HepG2 (cell line): ENCODE measurements around the gene SLC9B2. TPM values are rescaled to one million over a fixed set of nuclear protein-coding genes. Genes with fewer than 3 reads are reported as not detected.
A peak's percentile ranks its signal among the peaks of the same experiment; 100 is the strongest.

Source experiments
- ESRRA ChIP-seq: sonication (generic); formaldehyde crosslinking; IDR thresholded peaks from 2 replicates; pipeline ENCODE4 v1.5.1; 2020; ENCODE audit warnings: mild to moderate bottlenecking, low read depth, missing genetic modification reagents
- EZH2 ChIP-seq: conservative IDR thresholded peaks from 2 replicates; pipeline ENCODE4 v1.6.1; 2012; ENCODE audit warnings: mild to moderate bottlenecking, low read depth, low read length, moderate library complexity
- FOXA1 ChIP-seq, 2 experiments: fragments of 450-650 bp in 1 of 2; sonication (generic) in 1 of 2; formaldehyde crosslinking in 1 of 2; IDR thresholded peaks; 2 replicates each; pipeline versions ENCODE4 v1.4.0 to v1.6.1; 2016 to 2020; ENCODE audit warnings: missing genetic modification reagents in 1 of 2
- HHEX ChIP-seq: IDR thresholded peaks from 2 replicates; pipeline ENCODE4 v1.6.1; 2016; ENCODE audit warnings: control low read depth
- HMGA1 ChIP-seq: sonication (generic); formaldehyde crosslinking; conservative IDR thresholded peaks from 2 replicates; pipeline ENCODE4 v1.4.0; 2020; ENCODE audit warnings: missing genetic modification reagents
- KLF11 ChIP-seq: IDR thresholded peaks from 2 replicates; pipeline ENCODE4 v1.6.1; 2016; ENCODE audit warnings: missing compliant biosample characterization
- MYC ChIP-seq: sonication (generic); formaldehyde crosslinking; IDR thresholded peaks from 2 replicates; pipeline ENCODE4 v1.9.0; 2021; ENCODE audit warnings: missing genetic modification reagents, borderline replicate concordance
- MYNN ChIP-seq: sonication (generic); formaldehyde crosslinking; IDR thresholded peaks from 2 replicates; pipeline ENCODE4 v1.4.0; 2020; ENCODE audit warnings: mild to moderate bottlenecking, low read depth, missing genetic modification reagents
- REXO4 ChIP-seq: sonication (generic); formaldehyde crosslinking; IDR thresholded peaks from 2 replicates; pipeline ENCODE4 v1.8.0; 2022; ENCODE audit warnings: missing genetic modification reagents, mild to moderate bottlenecking, borderline replicate concordance
- RXRA ChIP-seq: sonication (generic); formaldehyde crosslinking; IDR thresholded peaks from 2 replicates; pipeline ENCODE4 v1.5.1; 2020; ENCODE audit warnings: missing genetic modification reagents
- SIN3A ChIP-seq: IDR thresholded peaks from 2 replicates; pipeline ENCODE4 v1.6.1; 2011; ENCODE audit warnings: low read depth, mild to moderate bottlenecking, control low read depth, low read length, borderline replicate concordance
- SIX1 ChIP-seq: sonication (generic); formaldehyde crosslinking; IDR thresholded peaks from 2 replicates; pipeline ENCODE4 v1.4.0; 2020; ENCODE audit warnings: missing genetic modification reagents, borderline replicate concordance
- ZBTB1 ChIP-seq: sonication (generic); formaldehyde crosslinking; IDR thresholded peaks from 2 replicates; pipeline ENCODE4 v1.4.0; 2020; ENCODE audit warnings: missing genetic modification reagents, borderline replicate concordance
- ZNF143 ChIP-seq: sonication (generic); formaldehyde crosslinking; IDR thresholded peaks from 2 replicates; pipeline ENCODE4 v1.4.0; 2020; ENCODE audit warnings: missing genetic modification reagents
- ZNF670 ChIP-seq: sonication (generic); formaldehyde crosslinking; IDR thresholded peaks from 2 replicates; pipeline ENCODE4 v1.8.0; 2022; ENCODE audit warnings: mild to moderate bottlenecking, missing genetic modification reagents, borderline replicate concordance
- ZNF850 ChIP-seq: sonication (generic); formaldehyde crosslinking; conservative IDR thresholded peaks from 2 replicates; pipeline ENCODE4 v1.9.0; 2021; ENCODE audit warnings: mild to moderate bottlenecking, missing genetic modification reagents
- ZNF878 ChIP-seq: sonication (generic); formaldehyde crosslinking; IDR thresholded peaks from 2 replicates; pipeline ENCODE4 v1.8.1; 2023; ENCODE audit warnings: mild to moderate bottlenecking, missing genetic modification reagents, moderate library complexity
- polyA plus RNA-seq, 8 experiments: library from polyadenylated mRNA; depleted of rRNA in 3 of 8; stranded (reverse) in 7 of 8; unstranded in 1 of 8; fragments of >200 nt; fragmentation: Illumina TruSeq in 4 of 8; extraction: Trizol in 4 of 8; gene quantifications; 2 replicates each; pipeline versions ENCODE4 v1.2.1 to v1.2.3, GENCODE V29; 2011 to 2016; ENCODE audit warnings: low read depth in 4 of 8, missing spikeins in 1 of 8, mixed read lengths in 1 of 8; ENCODE audit not compliant: insufficient read depth in 1 of 8
- total RNA-seq, 5 experiments: library from RNA; depleted of rRNA; stranded (reverse); fragments of >200 nt; fragmentation: Illumina TruSeq; extraction: Trizol; gene quantifications; 2 replicates each; pipeline ENCODE4 v1.2.3, GENCODE V29; 2016; ENCODE audit warnings: low read depth in 1 of 5
- TF ChIP-seq, protein P1 (sequence below): sonication (generic); formaldehyde crosslinking; IDR thresholded peaks from 2 replicates; pipeline ENCODE4 v1.8.0; 2022; ENCODE audit warnings: missing genetic modification reagents, mild to moderate bottlenecking, inconsistent platforms, borderline replicate concordance
- TF ChIP-seq, protein P2 (sequence below): sonication (generic); formaldehyde crosslinking; IDR thresholded peaks from 2 replicates; pipeline ENCODE4 v1.5.0; 2020; ENCODE audit warnings: missing genetic modification reagents, mild to moderate bottlenecking, borderline replicate concordance
- TF ChIP-seq, protein P3 (sequence below): sonication (generic); formaldehyde crosslinking; IDR thresholded peaks from 2 replicates; pipeline ENCODE4 v1.8.0; 2022; ENCODE audit warnings: mild to moderate bottlenecking, missing genetic modification reagents; ENCODE audit not compliant: insufficient replicate concordance
- TF ChIP-seq, protein P4 (sequence below): sonication (generic); formaldehyde crosslinking; IDR thresholded peaks from 2 replicates; pipeline ENCODE4 v1.5.0; 2020; ENCODE audit warnings: mild to moderate bottlenecking, missing genetic modification reagents

The SLC9B2 gene
- total and polyA plus RNA-seq, 2 of the 13 experiments (the other 11 are each of a cell fraction or from before 2014, with no cell fraction given) = 23.5 to 38.5 TPM

DNA sequence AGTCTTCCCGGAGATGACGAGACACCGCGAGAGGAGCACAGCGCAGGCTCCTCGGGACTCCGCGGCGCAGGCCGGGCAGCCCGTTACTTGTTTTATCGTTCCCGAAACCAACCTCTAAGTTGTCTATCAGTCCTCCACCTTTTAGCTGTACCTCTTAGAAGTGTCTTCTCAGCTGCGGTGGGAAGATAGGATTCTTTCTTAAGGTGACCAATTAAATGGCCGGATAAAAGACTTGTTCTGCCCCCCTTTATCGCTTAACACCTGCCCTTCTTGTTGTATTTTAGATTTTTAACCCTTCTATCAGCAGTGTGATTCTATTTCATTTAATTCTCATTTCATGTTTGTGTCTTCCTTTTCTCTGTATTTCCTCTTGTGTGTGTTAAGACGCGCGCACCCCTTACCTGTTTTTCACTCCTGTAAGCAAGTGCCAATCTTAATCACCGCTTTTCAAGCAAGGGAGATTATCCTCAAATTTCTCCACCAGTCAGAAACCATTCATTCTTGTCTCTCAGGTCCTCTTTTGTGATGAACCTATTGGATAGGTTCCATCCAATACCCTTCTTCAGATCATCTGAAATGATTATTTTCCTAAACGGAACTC lies at the start of gene SLC9B2 (continued):
- TF ChIP-seq EZH2 = no peak
- no peak for TF ChIP-seq ZNF850 (CRISPR knock-in tag)
- TF ChIP-seq, protein P1, sequence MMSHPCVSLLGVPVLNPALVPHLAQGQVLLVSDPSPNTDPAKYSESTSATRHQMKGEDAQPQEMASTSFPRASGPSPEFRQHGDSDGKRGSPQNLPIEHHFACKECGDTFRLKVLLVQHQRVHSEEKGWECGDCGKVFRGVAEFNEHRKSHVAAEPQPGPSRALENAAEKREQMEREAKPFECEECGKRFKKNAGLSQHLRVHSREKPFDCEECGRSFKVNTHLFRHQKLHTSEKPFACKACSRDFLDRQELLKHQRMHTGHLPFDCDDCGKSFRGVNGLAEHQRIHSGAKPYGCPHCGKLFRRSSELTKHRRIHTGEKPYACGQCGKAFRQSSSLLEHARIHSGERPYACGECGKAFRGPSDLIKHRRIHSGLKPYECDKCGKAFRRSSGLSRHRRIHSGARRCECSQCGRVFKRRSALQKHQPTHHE (CRISPR knock-in tag) = 0 out of 2 replicates have a peak, but pooled peaks have one; percentile 1
- 0 out of 2 replicates have a peak, but pooled peaks have one; percentile 63 for TF ChIP-seq ZNF878 (CRISPR knock-in tag)
- no peak for TF ChIP-seq FOXA1 (IDR thresholded peaks at IDR 0.05)
- no peak for TF ChIP-seq FOXA1 (CRISPR knock-in tag; IDR thresholded peaks at IDR 0.05)
- TF ChIP-seq MYC (CRISPR knock-in tag) = no peak
- no peak for TF ChIP-seq MYNN
- TF ChIP-seq ZNF670 (CRISPR knock-in tag) = peak; percentile 19; the same call in 1 of the 2 replicates
- no peak for TF ChIP-seq REXO4 (CRISPR knock-in tag)
- TF ChIP-seq ESRRA (CRISPR knock-in tag) = no peak; the same call in 1 of the 2 replicates
- no peak for TF ChIP-seq ZBTB1 (CRISPR knock-in tag)
- no peak for TF ChIP-seq HMGA1 (CRISPR knock-in tag)
- no peak for TF ChIP-seq HHEX (CRISPR knock-in tag)
- TF ChIP-seq SIN3A = 0 out of 2 replicates have a peak, but pooled peaks have one; percentile 21
- no peak for TF ChIP-seq KLF11 (CRISPR knock-in tag)
- TF ChIP-seq, protein P2, sequence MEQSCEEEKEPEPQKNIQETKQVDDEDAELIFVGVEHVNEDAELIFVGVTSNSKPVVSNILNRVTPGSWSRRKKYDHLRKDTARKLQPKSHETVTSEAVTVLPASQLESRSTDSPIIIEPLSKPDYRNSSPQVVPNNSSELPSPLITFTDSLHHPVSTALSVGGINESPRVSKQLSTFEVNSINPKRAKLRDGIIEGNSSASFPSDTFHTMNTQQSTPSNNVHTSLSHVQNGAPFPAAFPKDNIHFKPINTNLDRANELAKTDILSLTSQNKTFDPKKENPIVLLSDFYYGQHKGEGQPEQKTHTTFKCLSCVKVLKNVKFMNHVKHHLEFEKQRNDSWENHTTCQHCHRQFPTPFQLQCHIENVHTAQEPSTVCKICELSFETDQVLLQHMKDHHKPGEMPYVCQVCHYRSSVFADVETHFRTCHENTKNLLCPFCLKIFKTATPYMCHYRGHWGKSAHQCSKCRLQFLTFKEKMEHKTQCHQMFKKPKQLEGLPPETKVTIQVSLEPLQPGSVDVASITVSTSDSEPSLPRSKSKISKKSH = no peak
- no peak for TF ChIP-seq SIX1 (CRISPR knock-in tag)
- TF ChIP-seq ZNF143 = no peak
- TF ChIP-seq, protein P3, sequence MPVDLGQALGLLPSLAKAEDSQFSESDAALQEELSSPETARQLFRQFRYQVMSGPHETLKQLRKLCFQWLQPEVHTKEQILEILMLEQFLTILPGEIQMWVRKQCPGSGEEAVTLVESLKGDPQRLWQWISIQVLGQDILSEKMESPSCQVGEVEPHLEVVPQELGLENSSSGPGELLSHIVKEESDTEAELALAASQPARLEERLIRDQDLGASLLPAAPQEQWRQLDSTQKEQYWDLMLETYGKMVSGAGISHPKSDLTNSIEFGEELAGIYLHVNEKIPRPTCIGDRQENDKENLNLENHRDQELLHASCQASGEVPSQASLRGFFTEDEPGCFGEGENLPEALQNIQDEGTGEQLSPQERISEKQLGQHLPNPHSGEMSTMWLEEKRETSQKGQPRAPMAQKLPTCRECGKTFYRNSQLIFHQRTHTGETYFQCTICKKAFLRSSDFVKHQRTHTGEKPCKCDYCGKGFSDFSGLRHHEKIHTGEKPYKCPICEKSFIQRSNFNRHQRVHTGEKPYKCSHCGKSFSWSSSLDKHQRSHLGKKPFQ (CRISPR knock-in tag) = peak; percentile 59
- no peak for TF ChIP-seq RXRA (CRISPR knock-in tag)
- TF ChIP-seq, protein P4, sequence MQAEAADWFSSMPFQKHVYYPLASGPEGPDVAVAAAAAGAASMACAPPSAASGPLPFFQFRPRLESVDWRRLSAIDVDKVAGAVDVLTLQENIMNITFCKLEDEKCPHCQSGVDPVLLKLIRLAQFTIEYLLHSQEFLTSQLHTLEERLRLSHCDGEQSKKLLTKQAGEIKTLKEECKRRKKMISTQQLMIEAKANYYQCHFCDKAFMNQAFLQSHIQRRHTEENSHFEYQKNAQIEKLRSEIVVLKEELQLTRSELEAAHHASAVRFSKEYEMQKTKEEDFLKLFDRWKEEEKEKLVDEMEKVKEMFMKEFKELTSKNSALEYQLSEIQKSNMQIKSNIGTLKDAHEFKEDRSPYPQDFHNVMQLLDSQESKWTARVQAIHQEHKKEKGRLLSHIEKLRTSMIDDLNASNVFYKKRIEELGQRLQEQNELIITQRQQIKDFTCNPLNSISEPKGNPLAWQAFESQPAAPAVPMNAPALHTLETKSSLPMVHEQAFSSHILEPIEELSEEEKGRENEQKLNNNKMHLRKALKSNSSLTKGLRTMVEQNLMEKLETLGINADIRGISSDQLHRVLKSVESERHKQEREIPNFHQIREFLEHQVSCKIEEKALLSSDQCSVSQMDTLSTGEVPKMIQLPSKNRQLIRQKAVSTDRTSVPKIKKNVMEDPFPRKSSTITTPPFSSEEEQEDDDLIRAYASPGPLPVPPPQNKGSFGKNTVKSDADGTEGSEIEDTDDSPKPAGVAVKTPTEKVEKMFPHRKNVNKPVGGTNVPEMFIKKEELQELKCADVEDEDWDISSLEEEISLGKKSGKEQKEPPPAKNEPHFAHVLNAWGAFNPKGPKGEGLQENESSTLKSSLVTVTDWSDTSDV = 0 out of 2 replicates have a peak, but pooled peaks have one; percentile 11
